Renal cortex interstitium (tissue), 11 donors: ENCODE measurements around the gene RPS6KA2. TPM values are rescaled to one million over a fixed set of nuclear protein-coding genes. Genes with fewer than 3 reads are reported as not detected.
"Not testable (repeated sequence)": the region's sequence is repeated elsewhere in the genome, so short reads cannot be mapped to it uniquely, and the experiment has no call there.

Experiments
- DNase-seq, 11 donors: peaks; one replicate each; pipeline ENCODE4 v3.0.0-alpha.2; 2013; ENCODE audit warnings: low read depth in 9 of 11, low spot score in 4 of 11; ENCODE audit errors: extremely low read depth in 1 of 11
- polyA plus RNA-seq, 3 donors: library from polyadenylated mRNA; unstranded; fragments of 120-200 nt; gene quantifications; one replicate each; pipeline ENCODE4 v1.2.1, GENCODE V29; 2013; ENCODE audit not compliant: insufficient read length in 3 of 3

Gene RPS6KA2
- polyA plus RNA-seq, 3 donors, result 28.3 to 30.6 (median 29.5) TPM

- DNase-seq, result not testable (repeated sequence)
Observed at GRCh38 chr6:166362427-166362826, 264.6 kb downstream of the RPS6KA2 start.

GRCh38 chr6:166361077-166361429, 266.0 kb downstream of the RPS6KA2 start:
- DNase-seq, result no peak

- DNase-seq, result no peak
Observed at GRCh38 chr6:166360243-166361076, 266.6 kb downstream of the RPS6KA2 start.

Other genes with a start within 250 kb of the RPS6KA2 start
- 10 to 100 TPM; 67.9 to 99.8 (median 73.5) TPM for gene MPC1, start 244.3 kb downstream of the RPS6KA2 start, polyA plus RNA-seq
- gene RAMACL, start 40.6 kb downstream of the RPS6KA2 start, polyA plus RNA-seq, result under 1 TPM; 0.14 to 0.26 (median 0.18) TPM